ENCODE results near the gene PPY. TPM values are rescaled to one million over a fixed set of nuclear protein-coding genes. Genes with fewer than 3 reads are reported as not detected.
A peak's percentile ranks its signal among the peaks of the same experiment; 100 is the strongest.
"Not testable (repeated sequence)": the region's sequence is repeated elsewhere in the genome, so short reads cannot be mapped to it uniquely, and the experiment has no call there.

The PPY gene
- total RNA-seq, 2 experiments from 2014 or later = not detected

DNA sequence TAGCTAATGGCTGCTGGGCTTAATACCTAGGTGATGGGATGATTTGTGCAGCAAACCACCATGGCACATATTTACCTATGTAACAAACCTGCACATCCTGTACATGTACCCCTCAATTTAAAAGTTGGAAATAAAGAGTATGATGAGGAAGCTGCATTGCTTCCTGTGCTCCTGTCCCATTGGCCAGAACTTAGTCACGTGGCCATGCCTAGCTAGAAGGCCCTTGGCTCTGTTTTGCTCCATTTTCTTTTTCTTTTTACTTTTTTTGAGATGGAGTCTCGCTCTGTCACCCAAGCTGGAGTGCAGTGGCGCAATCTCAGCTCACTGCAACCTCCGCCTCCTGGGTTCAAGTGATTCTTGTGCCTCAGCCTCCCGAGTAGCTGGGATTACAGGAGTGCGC, 19.0 kb upstream of the PPY start:
- intact Hi-C loops (cut with DNase I, micrococcal nuclease); H3K27me3 Mint-ChIP-seq; H3K4me1 Mint-ChIP-seq; DNase-seq; H3K36me3 Mint-ChIP-seq (ENCODE audit: low read depth); H3K9me3 Mint-ChIP-seq (ENCODE audit: low read depth); H3K4me3 Mint-ChIP-seq; H3K27ac Mint-ChIP-seq; ATAC-seq: not testable (repeated sequence)
- CTCF ChIA-PET = interaction anchor here (0.6 to 2.9 kb wide), 4 partner anchors 17 to 208 kb away, joined by 3 to 9 read pairs (median 3); no protein-coding TSS in a partner anchor
- POLR2A ChIA-PET = interaction anchor here (0.7 kb wide), 1 partner anchor 423 kb away, joined by 4 read pairs; no protein-coding TSS in a partner anchor

DNA sequence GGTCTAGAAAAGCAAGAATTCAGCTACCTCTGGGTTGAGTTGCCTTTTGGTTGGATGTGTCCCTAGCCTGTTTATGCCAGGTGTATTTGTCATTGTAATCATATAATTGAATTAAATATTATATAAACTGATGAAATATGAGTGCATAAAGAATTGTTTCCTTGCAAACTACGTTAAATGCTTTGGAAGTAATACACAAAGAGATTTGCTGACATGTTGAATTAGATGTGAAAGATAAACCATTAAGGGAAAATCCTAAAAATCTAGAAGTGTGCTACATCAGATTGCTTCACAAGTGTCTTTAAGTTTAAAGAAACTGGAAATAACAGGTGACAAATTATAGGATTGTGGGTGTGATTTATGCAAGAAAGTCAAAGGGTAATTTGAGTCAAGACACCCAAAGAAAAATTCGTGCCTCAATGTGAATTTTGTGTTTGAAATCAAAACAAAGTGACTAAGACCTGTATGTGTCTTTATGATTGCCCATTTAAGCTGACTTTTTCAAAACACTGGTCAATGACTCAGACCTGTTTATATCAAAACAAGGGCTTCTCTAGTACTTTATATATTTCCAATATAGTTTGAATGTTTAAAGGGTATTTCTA, 16.6 kb upstream of the PPY start:
- intact Hi-C loops (cut with DNase I, micrococcal nuclease) = no loop called here
- no peak overlapping the region for H3K27ac Mint-ChIP-seq
- no peak overlapping the region for H3K4me3 Mint-ChIP-seq
- peaks cover 13% of the 10 kb centered on the region for H3K27me3 Mint-ChIP-seq
- no peaks in the 10 kb centered on the region for H3K36me3 Mint-ChIP-seq (ENCODE audit: low read depth)
- peak; percentile 69 for ATAC-seq
- H3K9me3 Mint-ChIP-seq (ENCODE audit: low read depth) = no peaks in the 10 kb centered on the region
- ChIA-PET CTCF (interaction anchor here (0.9 to 1.7 kb wide), 2 partner anchors 13 to 15 kb away, joined by 3 to 4 read pairs; no protein-coding TSS in a partner anchor), POLR2A (no interaction called here)
- no peaks in the 10 kb centered on the region for H3K4me1 Mint-ChIP-seq
- no peak for DNase-seq

- POLR2A ChIA-PET = no interaction called here
- ATAC-seq (no peak), DNase-seq (no peak)
- H3K27me3 Mint-ChIP-seq = peaks cover 23% of the 10 kb centered on the region
- H3K4me1 Mint-ChIP-seq = peaks cover 3% of the 10 kb centered on the region
- CTCF ChIA-PET = no interaction called here
- intact Hi-C loops (cut with DNase I, micrococcal nuclease) = no loop called here
- no peaks in the 10 kb centered on the region for H3K9me3 Mint-ChIP-seq (ENCODE audit: low read depth)
- H3K4me3 Mint-ChIP-seq = no peak overlapping the region
- no peak overlapping the region for H3K27ac Mint-ChIP-seq
- H3K36me3 Mint-ChIP-seq (ENCODE audit: low read depth) = no peaks in the 10 kb centered on the region
These were observed 13.9 kb upstream of the PPY start for GRCh38 chr17:43956222-43956621.

GRCh38 chr17:43953746-43954145, 11.5 kb upstream of the PPY start, which contains the start of gene PYY:
TSS of gene PYY (minus strand) at chr17:43953940. CDS start at chr17:43953483, 457 bp downstream.
- ATAC-seq = no peak
- H3K27me3 Mint-ChIP-seq = peaks cover 36% of the 10 kb centered on the region

GRCh38 chr17:43952724-43953666, 10.7 kb upstream of the PPY start:
- ChIA-PET POLR2A (no interaction called here), CTCF (interaction anchor here (2.5 kb wide), 1 partner anchor 9 kb away, joined by 9 read pairs; no protein-coding TSS in a partner anchor)
- Mint-ChIP-seq H3K4me1 (peaks cover 3% of the 10 kb centered on the region), H3K9me3 (ENCODE audit: low read depth) (no peaks in the 10 kb centered on the region), H3K27me3 (peaks cover 36% of the 10 kb centered on the region), H3K36me3 (ENCODE audit: low read depth) (no peaks in the 10 kb centered on the region), H3K27ac (no peak overlapping the region), H3K4me3 (no peak overlapping the region)
- intact Hi-C loops (cut with DNase I, micrococcal nuclease) = no loop called here
- no peak for ATAC-seq
- no peak for DNase-seq

More at GRCh38 chr17:43953746-43954145, 11.5 kb upstream of the PPY start, which contains the start of gene PYY:
- H3K27ac Mint-ChIP-seq = no peak within 1 kb of the TSS
- no peaks in the 10 kb centered on the region for H3K36me3 Mint-ChIP-seq (ENCODE audit: low read depth)
- POLR2A ChIA-PET = no interaction called here
- H3K9me3 Mint-ChIP-seq (ENCODE audit: low read depth) = no peaks in the 10 kb centered on the region
- DNase-seq = no peak
- CTCF ChIA-PET = interaction anchor here (2.5 kb wide), 1 partner anchor 9 kb away, joined by 9 read pairs; no protein-coding TSS in a partner anchor
- intact Hi-C loops (cut with DNase I, micrococcal nuclease) = no loop called here
- no peak within 1 kb of the TSS for H3K4me3 Mint-ChIP-seq
- H3K4me1 Mint-ChIP-seq = peaks cover 3% of the 10 kb centered on the region

- H3K27me3 Mint-ChIP-seq = peaks cover 36% of the 10 kb centered on the region
- ATAC-seq (no peak), DNase-seq (no peak)
- H3K4me1 Mint-ChIP-seq = peaks cover 3% of the 10 kb centered on the region
- no peak overlapping the region for H3K27ac Mint-ChIP-seq
- CTCF ChIA-PET = no interaction called here
- no peaks in the 10 kb centered on the region for H3K9me3 Mint-ChIP-seq (ENCODE audit: low read depth)
- no peak overlapping the region for H3K4me3 Mint-ChIP-seq
- intact Hi-C loops (cut with DNase I, micrococcal nuclease) = no loop called here
- no peaks in the 10 kb centered on the region for H3K36me3 Mint-ChIP-seq (ENCODE audit: low read depth)
- POLR2A ChIA-PET = no interaction called here
These were observed 10.1 kb upstream of the PPY start for GRCh38 chr17:43952351-43952723.

- CTCF ChIA-PET = no interaction called here
- H3K27ac Mint-ChIP-seq = no peak overlapping the region
- H3K27me3 Mint-ChIP-seq = peaks cover 36% of the 10 kb centered on the region
- no peaks in the 10 kb centered on the region for H3K9me3 Mint-ChIP-seq (ENCODE audit: low read depth)
- no peak for ATAC-seq
- intact Hi-C loops (cut with DNase I, micrococcal nuclease) = no loop called here
- H3K4me1 Mint-ChIP-seq = peaks cover 3% of the 10 kb centered on the region
- POLR2A ChIA-PET = no interaction called here
- no peak overlapping the region for H3K4me3 Mint-ChIP-seq
- no peaks in the 10 kb centered on the region for H3K36me3 Mint-ChIP-seq (ENCODE audit: low read depth)
- no peak for DNase-seq
These were observed 9.5 kb upstream of the PPY start for GRCh38 chr17:43951750-43952149.

DNA sequence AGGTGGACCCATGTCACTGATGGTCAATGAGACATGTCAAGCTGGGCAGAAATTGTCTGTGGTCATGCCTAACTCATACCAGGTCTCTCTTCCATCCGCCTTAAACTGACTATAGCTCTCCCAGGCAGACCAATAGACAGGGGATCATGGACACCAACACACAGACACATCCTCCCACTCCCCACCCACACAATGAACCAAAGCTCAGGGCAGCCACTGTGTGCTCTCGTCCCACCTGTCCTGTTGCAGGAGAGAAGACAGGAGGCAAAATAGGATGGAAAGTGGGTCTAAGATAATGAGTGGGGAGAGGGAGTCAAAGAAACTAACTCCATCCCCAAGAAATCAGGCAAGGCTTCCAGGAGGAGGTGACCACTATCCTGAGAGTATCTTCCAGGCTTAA, 8.3 kb upstream of the PPY start:
- H3K27me3 Mint-ChIP-seq = peaks cover 36% of the 10 kb centered on the region
- CTCF ChIA-PET = interaction anchor here (0.6 to 0.8 kb wide), 2 partner anchors 17 to 81 kb away, joined by 3 read pairs; no protein-coding TSS in a partner anchor
- no peaks in the 10 kb centered on the region for H3K36me3 Mint-ChIP-seq (ENCODE audit: low read depth)
- no peak overlapping the region for H3K4me3 Mint-ChIP-seq
- intact Hi-C loops (cut with DNase I, micrococcal nuclease) = no loop called here
- peaks cover 3% of the 10 kb centered on the region for H3K4me1 Mint-ChIP-seq
- DNase-seq = no peak
- H3K9me3 Mint-ChIP-seq (ENCODE audit: low read depth) = no peaks in the 10 kb centered on the region
- no peak overlapping the region for H3K27ac Mint-ChIP-seq
- no peak for ATAC-seq
- POLR2A ChIA-PET = no interaction called here

DNA sequence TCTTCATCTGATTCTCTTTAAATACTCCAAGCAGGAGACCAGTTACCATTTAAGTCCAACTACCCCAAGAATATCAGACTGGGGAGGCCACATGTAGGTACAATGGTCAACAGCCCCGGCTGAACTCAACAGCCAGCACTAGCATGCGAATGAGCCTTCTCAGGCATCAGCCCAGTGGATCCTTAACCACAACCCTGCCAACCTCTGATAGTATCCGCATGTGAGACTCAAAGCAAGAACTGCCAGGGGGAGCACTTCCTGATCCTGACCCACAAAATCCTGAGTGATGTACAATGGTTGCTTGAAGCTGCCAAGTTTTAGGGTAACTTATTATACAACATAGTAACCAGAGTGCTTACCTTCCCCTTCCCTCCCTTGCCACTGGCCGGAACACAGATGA, 7.5 kb upstream of the PPY start:
- CTCF ChIA-PET = no interaction called here
- no peak overlapping the region for H3K4me3 Mint-ChIP-seq
- POLR2A ChIA-PET = no interaction called here
- DNase-seq = no peak
- H3K27me3 Mint-ChIP-seq = peaks cover 36% of the 10 kb centered on the region
- H3K9me3 Mint-ChIP-seq (ENCODE audit: low read depth) = no peaks in the 10 kb centered on the region
- no peaks in the 10 kb centered on the region for H3K36me3 Mint-ChIP-seq (ENCODE audit: low read depth)
- no peak overlapping the region for H3K27ac Mint-ChIP-seq
- intact Hi-C loops (cut with DNase I, micrococcal nuclease) = no loop called here
- ATAC-seq = no peak
- peaks cover 5% of the 10 kb centered on the region for H3K4me1 Mint-ChIP-seq

DNA sequence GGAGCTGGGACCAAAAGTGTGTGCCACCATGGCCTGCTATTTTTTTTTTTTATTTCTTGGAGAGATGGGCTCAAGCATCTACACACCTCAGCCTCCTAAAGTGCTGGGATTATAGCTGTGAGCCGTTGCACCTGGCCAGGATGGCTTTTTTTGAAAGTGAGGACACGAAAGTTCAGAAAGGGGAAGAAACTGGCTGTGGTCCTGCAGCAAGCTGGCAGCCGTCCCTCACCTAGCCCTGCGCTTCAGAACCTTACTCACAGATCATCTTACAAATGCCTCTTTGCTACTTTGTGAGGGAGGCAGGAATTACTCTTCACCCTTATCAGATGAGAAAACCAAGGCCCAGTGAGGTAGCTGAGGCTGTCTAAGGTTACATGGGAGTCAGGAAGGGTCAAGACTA, 4.5 kb upstream of the PPY start:
- H3K9me3 Mint-ChIP-seq (ENCODE audit: low read depth) = no peaks in the 10 kb centered on the region
- ChIA-PET POLR2A (no interaction called here), CTCF (interaction anchor here (0.5 to 5.1 kb wide), 6 partner anchors 15 to 103 kb away, joined by 3 to 42 read pairs (median 3); no protein-coding TSS in a partner anchor)
- no peak for DNase-seq
- peaks cover 17% of the 10 kb centered on the region for H3K27me3 Mint-ChIP-seq
- intact Hi-C loops (cut with DNase I, micrococcal nuclease) = no loop called here
- no peak for ATAC-seq
- H3K4me3 Mint-ChIP-seq = no peak overlapping the region
- H3K36me3 Mint-ChIP-seq (ENCODE audit: low read depth) = no peaks in the 10 kb centered on the region
- peaks cover 6% of the 10 kb centered on the region for H3K4me1 Mint-ChIP-seq
- H3K27ac Mint-ChIP-seq = no peak overlapping the region

DNA sequence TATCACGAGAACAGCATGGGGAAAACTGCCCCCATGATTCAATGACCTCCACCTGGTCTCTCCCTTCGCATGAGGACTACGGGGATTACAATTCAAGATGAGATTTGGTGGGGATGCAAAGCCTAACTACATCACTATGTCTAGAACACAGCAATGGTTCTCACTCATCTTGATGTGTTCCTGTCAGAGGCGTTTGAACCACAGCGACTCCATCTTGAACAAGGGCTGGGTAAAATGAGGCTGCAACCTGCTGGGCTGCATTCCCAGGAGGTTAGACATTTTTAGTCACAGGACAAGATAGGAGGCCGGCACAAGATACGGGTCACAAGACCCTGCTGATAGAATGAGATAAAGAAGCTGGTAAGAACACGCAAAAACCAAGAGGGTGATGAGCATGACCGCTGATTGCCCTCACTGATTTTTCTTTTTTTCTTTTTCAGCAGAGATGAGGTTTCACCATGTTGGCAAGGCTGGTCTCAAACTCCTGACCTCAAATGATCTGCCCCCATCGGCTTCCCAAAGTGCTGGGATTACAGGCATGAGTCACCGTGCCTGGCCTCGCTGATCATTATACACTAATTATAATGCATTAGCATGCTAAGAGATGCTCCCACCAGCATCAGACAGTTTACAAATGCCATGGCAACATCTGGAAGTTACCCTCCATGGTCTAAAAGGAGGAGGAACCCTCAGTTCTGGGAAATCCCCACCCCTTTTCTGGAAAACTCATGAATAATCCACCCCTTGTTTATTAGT, 3.0 kb upstream of the PPY start:
- ChIA-PET POLR2A (no interaction called here), CTCF (interaction anchor here (0.6 to 5.1 kb wide), 10 partner anchors 9 to 1027 kb away, joined by 3 to 59 read pairs (median 8); partner anchors contain the start of gene PYY)
- Mint-ChIP-seq H3K4me1 (peaks cover 6% of the 10 kb centered on the region), H3K27me3 (peaks cover 7% of the 10 kb centered on the region), H3K36me3 (ENCODE audit: low read depth) (no peaks in the 10 kb centered on the region), H3K4me3 (no peak overlapping the region), H3K9me3 (ENCODE audit: low read depth) (no peaks in the 10 kb centered on the region), H3K27ac (no peak overlapping the region)
- DNase-seq (no peak), ATAC-seq (no peak)
- intact Hi-C loops (cut with DNase I, micrococcal nuclease) = no loop called here

Data from activated CD4-positive, alpha-beta T cell treated with anti-CD3 and anti-CD28 coated beads for 36 hours (primary cell).